Mesendoderm (in vitro differentiated cells): Measurements from ENCODE around the gene GRAMD4.
A peak's percentile ranks its signal among the peaks of the same experiment; 100 is the strongest.

Source experiments
- DNase-seq: peaks from one replicate; pipeline ENCODE4 v3.0.0; 2013
- H2AK5ac ChIP-seq: 2 replicates; pipeline ENCODE4 v1.6.1; 2013; ENCODE audit warnings: low read length, inconsistent platforms
- H2BK120ac ChIP-seq: 2 replicates; pipeline ENCODE4 v1.6.1; 2013; ENCODE audit warnings: low read depth, mild to moderate bottlenecking, low read length, moderate library complexity, mixed read lengths
- H2BK15ac ChIP-seq: replicated peaks from 2 replicates; pipeline ENCODE4 v1.6.1; 2013; ENCODE audit warnings: low read depth, mild to moderate bottlenecking, moderate library complexity
- H2BK5ac ChIP-seq: 2 replicates; pipeline ENCODE4 v1.6.1; 2013; ENCODE audit warnings: low read length, inconsistent platforms
- H3K18ac ChIP-seq: 2 replicates; pipeline ENCODE4 v1.6.1; 2013; ENCODE audit warnings: mild to moderate bottlenecking, low read length, mixed read lengths
- H3K23ac ChIP-seq: one replicate; pipeline ENCODE4 v1.6.1; 2013; ENCODE audit warnings: low read length
- H3K27ac ChIP-seq: 2 replicates; pipeline ENCODE4 v1.5.1; 2013; ENCODE audit warnings: low read depth, mild to moderate bottlenecking, inconsistent platforms, low read length, moderate library complexity
- H3K27me3 ChIP-seq: 2 replicates; pipeline ENCODE4 v1.6.1; 2013; ENCODE audit warnings: low read length, control low read depth, mild to moderate bottlenecking, inconsistent platforms; ENCODE audit not compliant: insufficient read depth, poor library complexity
- H3K36me3 ChIP-seq: 2 replicates; pipeline ENCODE4 v1.6.1; 2013; ENCODE audit warnings: low read length, inconsistent platforms; ENCODE audit not compliant: control insufficient read depth, insufficient read depth
- H3K4ac ChIP-seq: one replicate; pipeline ENCODE4 v1.6.1; 2013; ENCODE audit warnings: low read depth, mild to moderate bottlenecking, low read length, moderate library complexity
- H3K4me1 ChIP-seq: 2 replicates; pipeline ENCODE4 v1.6.1; 2013; ENCODE audit warnings: low read depth, low read length, inconsistent platforms; ENCODE audit not compliant: control insufficient read depth
- H3K4me2 ChIP-seq: 2 replicates; pipeline ENCODE4 v1.6.1; 2013; ENCODE audit warnings: low read length
- H3K4me3 ChIP-seq: 2 replicates; pipeline ENCODE4 v1.5.1; 2013; ENCODE audit warnings: mild to moderate bottlenecking, low read length
- H3K56ac ChIP-seq: one replicate; pipeline ENCODE4 v1.6.1; 2013; ENCODE audit warnings: low read length
- H3K79me1 ChIP-seq: 2 replicates; pipeline ENCODE4 v1.6.1; 2013; ENCODE audit warnings: low read length, inconsistent platforms
- H3K79me2 ChIP-seq: 2 replicates; pipeline ENCODE4 v1.6.1; 2013; ENCODE audit warnings: mild to moderate bottlenecking, low read length; ENCODE audit not compliant: control insufficient read depth, insufficient read depth
- H3K9ac ChIP-seq: 2 replicates; pipeline ENCODE4 v1.6.1; 2013; ENCODE audit warnings: low read length, inconsistent platforms
- H4K5ac ChIP-seq: one replicate; pipeline ENCODE4 v1.6.1; 2013; ENCODE audit warnings: low read length
- H4K8ac ChIP-seq: one replicate; pipeline ENCODE4 v1.6.1; 2013; ENCODE audit warnings: low read depth, mild to moderate bottlenecking, control low read depth, low read length, moderate library complexity
- WGBS: extraction: QIAGEN DNeasy Blood & Tissue Kit; methylation state at CpG from one replicate; pipeline ENCODE4 v1.1.7; 2013; ENCODE audit warnings: low lambda C conversion rate, missing lambda C conversion rate; ENCODE audit not compliant: insufficient coverage; ENCODE audit errors: extremely low coverage; 5-methylcytosine and 5-hydroxymethylcytosine counted together

The GRAMD4 gene

DNA sequence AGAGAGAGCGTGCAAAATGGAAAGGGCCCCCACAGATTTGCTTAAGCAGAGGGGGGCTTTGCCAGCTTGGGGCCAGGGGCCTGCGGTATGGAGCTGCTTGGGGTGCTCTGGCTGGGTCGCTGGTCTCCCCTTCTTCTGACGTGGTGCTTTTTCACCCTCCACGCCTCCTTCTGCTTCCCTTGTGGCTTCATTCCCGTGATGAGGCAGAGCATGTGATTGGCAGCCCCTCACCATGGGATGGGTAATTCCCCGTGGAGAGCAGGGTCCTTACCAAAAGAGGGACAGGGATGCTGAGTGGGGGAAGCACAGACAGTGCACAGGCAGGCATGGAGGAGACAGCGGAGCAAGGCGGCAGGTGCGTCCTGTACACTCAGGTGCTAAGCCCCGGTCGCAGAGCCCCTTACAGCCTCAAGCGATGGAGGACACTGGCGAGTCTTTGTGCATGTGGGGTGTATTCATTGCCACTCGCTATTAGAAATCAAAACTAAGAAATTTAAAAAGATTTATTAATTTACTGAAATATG is 19.9 kb upstream of the GRAMD4 start:
- Histone ChIP-seq H3K36me3 (no peaks in the 10 kb centered on the region), H4K5ac (no peak overlapping the region), H2BK15ac (no peak overlapping the region), H2AK5ac (no peak overlapping the region), H3K27me3 (no peaks in the 10 kb centered on the region), H3K56ac (no peak overlapping the region), H2BK120ac (no peak overlapping the region), H3K23ac (peak overlapping the region; percentile 66), H3K4me3 (no peak overlapping the region), H3K4me2 (no peak overlapping the region), H3K4ac (no peak overlapping the region), H2BK5ac (no peak overlapping the region), H3K18ac (no peak overlapping the region), H3K27ac (no peak overlapping the region), H4K8ac (no peak overlapping the region), H3K4me1 (no peaks in the 10 kb centered on the region), H3K9ac (no peak overlapping the region), H3K79me2 (no peaks in the 10 kb centered on the region), H3K79me1 (peaks cover 4% of the 10 kb centered on the region)
- no peak for DNase-seq
- no CpG with 5 or more reads among the region's 15 CpGs for WGBS

DNA sequence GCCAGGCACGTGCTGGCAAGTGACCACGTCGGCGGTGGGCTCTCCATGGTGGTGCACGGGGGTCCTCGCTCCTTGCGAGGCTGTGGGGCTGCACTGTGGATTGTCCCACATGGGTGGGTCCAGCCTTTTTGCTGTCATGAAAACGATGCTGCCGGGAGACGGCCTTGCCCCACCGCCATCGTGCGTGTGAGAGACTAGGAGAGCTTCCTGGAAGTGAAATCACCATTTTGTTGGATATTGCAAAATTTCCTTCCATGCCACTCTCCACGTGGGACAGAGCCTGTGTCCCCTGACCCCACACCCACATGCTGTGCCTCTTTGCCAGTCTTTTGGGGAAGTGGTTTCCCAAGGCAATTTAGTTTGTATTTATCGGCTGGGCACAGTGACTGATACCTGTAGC is 18.2 kb upstream of the GRAMD4 start:
- H3K18ac ChIP-seq = no peak overlapping the region
- H3K4me2 ChIP-seq = no peak overlapping the region
- H3K79me1 ChIP-seq = peaks cover 4% of the 10 kb centered on the region
- H3K4ac ChIP-seq = no peak overlapping the region
- H2BK120ac ChIP-seq = no peak overlapping the region
- no peak overlapping the region for H4K8ac ChIP-seq
- WGBS = no CpG with 5 or more reads among the region's 15 CpGs
- no peaks in the 10 kb centered on the region for H3K27me3 ChIP-seq
- H3K23ac ChIP-seq = no peak overlapping the region
- H3K4me3 ChIP-seq = no peak overlapping the region
- H3K27ac ChIP-seq = no peak overlapping the region
- H2BK5ac ChIP-seq = no peak overlapping the region
- no peak overlapping the region for H2AK5ac ChIP-seq
- no peaks in the 10 kb centered on the region for H3K36me3 ChIP-seq
- no peaks in the 10 kb centered on the region for H3K4me1 ChIP-seq
- no peak overlapping the region for H3K9ac ChIP-seq
- no peaks in the 10 kb centered on the region for H3K79me2 ChIP-seq
- H3K56ac ChIP-seq = no peak overlapping the region
- H4K5ac ChIP-seq = no peak overlapping the region
- no peak for DNase-seq
- H2BK15ac ChIP-seq = no peak overlapping the region

DNA sequence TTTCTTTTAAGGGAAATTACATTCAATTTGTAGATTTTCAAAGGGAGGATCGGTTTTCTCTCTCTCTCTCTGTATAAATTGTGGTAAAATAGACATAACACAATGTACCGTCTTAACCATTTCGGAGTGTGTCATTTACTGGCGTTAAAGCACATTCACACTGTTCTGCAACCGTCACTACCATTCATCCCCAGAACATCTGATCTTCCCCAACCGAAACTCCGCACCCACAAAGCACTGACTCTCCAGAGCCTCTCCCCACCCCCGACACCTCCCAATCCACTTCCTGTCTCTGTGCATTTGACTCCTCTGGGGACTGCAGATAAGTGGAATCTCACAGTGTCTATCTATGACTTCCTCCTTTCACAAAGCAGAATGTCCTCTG is 15.9 kb upstream of the GRAMD4 start:
- no peak overlapping the region for H3K27ac ChIP-seq
- H3K56ac ChIP-seq = no peak overlapping the region
- no peak overlapping the region for H3K4me3 ChIP-seq

DNA sequence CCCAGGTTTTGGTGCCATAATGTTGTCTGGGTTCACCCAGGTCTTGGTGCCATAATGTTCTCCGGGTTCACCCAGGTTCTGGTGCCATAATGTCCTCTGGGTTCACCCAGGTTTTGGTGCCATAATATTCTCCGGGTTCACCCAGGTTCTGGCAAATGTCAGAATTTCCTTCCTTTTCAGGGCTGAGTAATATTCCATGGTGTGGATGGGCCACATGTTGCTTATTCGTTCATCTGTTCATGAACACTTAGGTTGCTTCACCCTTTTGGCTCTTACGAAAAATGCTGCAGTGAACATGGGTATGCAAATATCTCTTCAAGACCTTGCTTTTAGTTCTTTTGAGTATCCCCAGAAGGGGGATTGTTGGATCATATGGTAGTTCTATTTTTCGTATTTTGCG is 15.1 kb upstream of the GRAMD4 start:
- Histone ChIP-seq H3K23ac (no peak overlapping the region), H3K4me3 (no peak overlapping the region), H2AK5ac (no peak overlapping the region), H3K27me3 (no peaks in the 10 kb centered on the region), H3K18ac (no peak overlapping the region), H3K4me2 (no peak overlapping the region), H4K8ac (no peak overlapping the region), H3K56ac (no peak overlapping the region), H3K27ac (no peak overlapping the region), H3K79me1 (peaks cover 4% of the 10 kb centered on the region), H2BK120ac (no peak overlapping the region), H3K4me1 (no peaks in the 10 kb centered on the region), H3K9ac (no peak overlapping the region), H4K5ac (no peak overlapping the region), H3K4ac (no peak overlapping the region), H3K79me2 (no peaks in the 10 kb centered on the region), H2BK5ac (no peak overlapping the region), H2BK15ac (no peak overlapping the region), H3K36me3 (no peaks in the 10 kb centered on the region)
- no CpG with 5 or more reads among the region's 6 CpGs for WGBS
- no peak for DNase-seq

More for the DNA sequence above, 15.9 kb upstream of the GRAMD4 start:
- no peak overlapping the region for H3K4ac ChIP-seq
- no peak overlapping the region for H3K23ac ChIP-seq
- H3K27me3 ChIP-seq = no peaks in the 10 kb centered on the region
- H3K79me1 ChIP-seq = peaks cover 4% of the 10 kb centered on the region
- no peak overlapping the region for H3K4me2 ChIP-seq
- DNase-seq = peak; percentile 82
- H3K4me1 ChIP-seq = no peaks in the 10 kb centered on the region
- H2BK120ac ChIP-seq = no peak overlapping the region
- no peaks in the 10 kb centered on the region for H3K36me3 ChIP-seq
- H2BK15ac ChIP-seq = no peak overlapping the region
- no peak overlapping the region for H3K9ac ChIP-seq
- no peak overlapping the region for H2BK5ac ChIP-seq
- no peak overlapping the region for H4K8ac ChIP-seq
- H4K5ac ChIP-seq = no peak overlapping the region
- peak overlapping the region; percentile 32 for H3K18ac ChIP-seq
- no peak overlapping the region for H2AK5ac ChIP-seq
- WGBS = no CpG with 5 or more reads among the region's 8 CpGs
- no peaks in the 10 kb centered on the region for H3K79me2 ChIP-seq

DNA sequence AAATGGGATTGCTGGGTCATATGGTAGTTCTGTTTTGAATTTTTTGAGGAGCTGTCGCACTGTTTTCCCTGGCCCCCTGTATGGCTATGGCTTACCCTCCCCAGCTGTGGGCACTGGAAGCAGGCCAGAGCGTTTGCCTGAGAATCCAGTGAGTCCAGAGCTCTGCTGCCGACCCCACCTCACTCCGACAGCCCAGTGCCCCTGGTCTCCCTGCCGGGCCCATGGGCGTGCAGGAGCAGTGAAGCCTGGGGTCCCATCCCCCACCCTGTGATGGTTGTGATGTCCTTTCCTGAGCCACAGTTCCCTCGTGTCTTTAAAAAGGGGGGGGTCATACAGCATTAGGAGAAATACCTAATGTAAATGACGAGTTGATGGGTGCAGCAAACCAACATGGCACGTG is 13.3 kb upstream of the GRAMD4 start:
- no peak for DNase-seq
- H3K27ac ChIP-seq = no peak overlapping the region
- no peak overlapping the region for H3K4me3 ChIP-seq
- no peak overlapping the region for H2BK15ac ChIP-seq
- H2AK5ac ChIP-seq = no peak overlapping the region
- peak overlapping the region; percentile 15 for H3K56ac ChIP-seq
- H3K18ac ChIP-seq = no peak overlapping the region
- peaks cover 3% of the 10 kb centered on the region for H3K79me1 ChIP-seq
- H3K36me3 ChIP-seq = no peaks in the 10 kb centered on the region
- no peaks in the 10 kb centered on the region for H3K4me1 ChIP-seq
- no peak overlapping the region for H3K4ac ChIP-seq
- no CpG with 5 or more reads among the region's 9 CpGs for WGBS
- no peak overlapping the region for H3K23ac ChIP-seq
- H2BK120ac ChIP-seq = no peak overlapping the region
- H2BK5ac ChIP-seq = no peak overlapping the region
- H3K79me2 ChIP-seq = no peaks in the 10 kb centered on the region
- no peak overlapping the region for H3K9ac ChIP-seq
- H4K5ac ChIP-seq = no peak overlapping the region
- no peak overlapping the region for H4K8ac ChIP-seq
- no peak overlapping the region for H3K4me2 ChIP-seq
- H3K27me3 ChIP-seq = no peaks in the 10 kb centered on the region

DNA sequence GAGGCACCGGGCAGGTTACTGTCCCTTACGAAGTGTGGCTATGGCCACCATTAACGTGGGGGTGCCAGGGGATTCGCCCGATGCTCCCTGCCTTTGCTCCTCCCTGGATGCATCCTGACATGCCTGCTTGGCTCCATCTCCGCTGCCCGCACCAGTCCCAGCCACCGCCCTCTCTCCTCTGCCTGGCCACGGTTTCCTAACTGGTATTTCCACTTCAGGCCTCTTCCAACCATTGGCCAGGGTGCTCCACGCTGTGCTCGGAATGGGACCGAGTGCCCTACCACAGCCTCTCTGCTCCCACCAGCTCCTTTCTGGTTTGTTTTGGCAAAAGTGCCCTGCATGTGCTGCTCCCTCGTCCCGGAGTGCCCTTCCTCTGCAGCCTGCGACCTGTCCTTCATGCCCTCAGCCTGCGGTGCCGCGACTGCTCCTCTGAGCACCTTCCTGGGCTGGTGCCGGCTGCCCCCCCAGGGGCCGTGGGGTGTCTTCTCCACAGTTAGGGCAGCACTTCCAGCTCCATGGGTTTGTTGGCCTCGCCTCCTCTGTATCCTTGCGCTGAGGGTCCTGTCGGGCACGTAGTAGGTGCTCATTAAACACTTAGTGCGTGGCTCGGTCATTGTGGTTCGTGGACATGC is 12.6 kb upstream of the GRAMD4 start:
- no peak overlapping the region for H2AK5ac ChIP-seq
- no peak overlapping the region for H3K23ac ChIP-seq
- no peaks in the 10 kb centered on the region for H3K27me3 ChIP-seq
- no peaks in the 10 kb centered on the region for H3K4me1 ChIP-seq
- no peak overlapping the region for H4K5ac ChIP-seq
- no peak overlapping the region for H3K18ac ChIP-seq
- no peak overlapping the region for H2BK5ac ChIP-seq
- no peak overlapping the region for H3K4me3 ChIP-seq
- no peak overlapping the region for H3K4ac ChIP-seq
- no peak for DNase-seq
- H3K27ac ChIP-seq = no peak overlapping the region
- H2BK15ac ChIP-seq = no peak overlapping the region
- H3K9ac ChIP-seq = no peak overlapping the region
- H3K36me3 ChIP-seq = no peaks in the 10 kb centered on the region
- no CpG with 5 or more reads among the region's 27 CpGs for WGBS
- no peaks in the 10 kb centered on the region for H3K79me2 ChIP-seq
- H3K4me2 ChIP-seq = no peak overlapping the region
- H3K56ac ChIP-seq = no peak overlapping the region
- H4K8ac ChIP-seq = no peak overlapping the region
- H3K79me1 ChIP-seq = peaks cover 5% of the 10 kb centered on the region
- no peak overlapping the region for H2BK120ac ChIP-seq
